ENCODE measurements around the gene DCAF8L2. TPM values are rescaled to one million over a fixed set of nuclear protein-coding genes. Genes with fewer than 3 reads are reported as not detected.
A peak's percentile ranks its signal among the peaks of the same experiment; 100 is the strongest.
"Not testable (repeated sequence)": the region's sequence is repeated elsewhere in the genome, so short reads cannot be mapped to it uniquely, and the experiment has no call there.

The DCAF8L2 gene
- not detected for total RNA-seq

DNA sequence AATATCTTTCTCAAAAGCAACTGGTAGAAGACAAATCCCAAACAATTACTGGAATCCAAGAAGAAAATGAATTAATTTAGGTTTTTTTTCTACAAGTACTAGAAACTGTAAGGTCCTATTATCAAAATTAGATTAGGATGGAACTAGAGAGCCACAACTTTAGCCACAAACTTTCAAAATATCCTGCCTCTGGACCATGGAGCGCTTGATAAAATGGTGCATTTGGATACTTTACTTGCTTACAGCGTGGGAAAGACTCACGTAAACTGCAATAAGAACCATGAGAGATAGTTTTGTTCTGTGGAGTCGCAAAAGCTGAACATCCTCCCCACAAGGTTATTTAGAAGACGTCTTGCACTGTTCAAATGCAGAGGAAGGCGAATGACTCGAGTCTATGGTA, at the start of gene DCAF8L2:
TSS of gene DCAF8L2 (plus strand) at position 301 of the 400 bp plus-strand sequence. CDS start 156,552 bp downstream, outside the sequence.
- no peak for ATAC-seq
- DNase-seq (ENCODE audit: low spot score) = no peak
- intact Hi-C loops (cut with DNase I) = no loop called here

DNA sequence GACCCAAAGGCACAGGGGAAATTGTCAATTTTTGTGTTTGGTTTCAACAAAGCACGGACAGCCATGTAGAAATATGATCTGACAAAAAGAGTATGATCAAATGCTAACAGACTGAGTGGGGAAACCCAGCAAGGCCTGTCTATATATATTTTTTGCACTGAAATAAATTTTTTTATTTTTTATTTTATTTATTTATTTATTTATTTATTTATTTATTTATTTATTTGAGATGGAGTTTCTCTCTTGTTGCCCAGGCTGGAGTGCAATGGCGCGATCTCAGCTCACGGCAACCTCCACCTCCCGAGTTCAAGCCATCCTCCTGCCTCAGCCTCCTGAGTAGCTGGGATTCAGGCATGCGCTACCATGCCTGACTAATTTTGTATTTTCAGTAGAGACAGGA, 49.0 kb upstream of the DCAF8L2 start:
- ATAC-seq; DNase-seq (ENCODE audit: low spot score); intact Hi-C loops (cut with DNase I): not testable (repeated sequence)

GRCh38 chrX:27548624-27549023, 41.5 kb upstream of the DCAF8L2 start:
- DNase-seq (ENCODE audit: low spot score) (no peak), ATAC-seq (no peak)
- intact Hi-C loops (cut with DNase I) = no loop called here

- DNase-seq (ENCODE audit: low spot score) (no peak), ATAC-seq (no peak)
- intact Hi-C loops (cut with DNase I) = no loop called here
These were observed 40.5 kb upstream of the DCAF8L2 start for GRCh38 chrX:27549688-27550087.

- intact Hi-C loops (cut with DNase I) = no loop called here
- DNase-seq (ENCODE audit: low spot score) (no peak), ATAC-seq (no peak)
These were observed 34.6 kb upstream of the DCAF8L2 start for GRCh38 chrX:27555514-27555913.

DNA sequence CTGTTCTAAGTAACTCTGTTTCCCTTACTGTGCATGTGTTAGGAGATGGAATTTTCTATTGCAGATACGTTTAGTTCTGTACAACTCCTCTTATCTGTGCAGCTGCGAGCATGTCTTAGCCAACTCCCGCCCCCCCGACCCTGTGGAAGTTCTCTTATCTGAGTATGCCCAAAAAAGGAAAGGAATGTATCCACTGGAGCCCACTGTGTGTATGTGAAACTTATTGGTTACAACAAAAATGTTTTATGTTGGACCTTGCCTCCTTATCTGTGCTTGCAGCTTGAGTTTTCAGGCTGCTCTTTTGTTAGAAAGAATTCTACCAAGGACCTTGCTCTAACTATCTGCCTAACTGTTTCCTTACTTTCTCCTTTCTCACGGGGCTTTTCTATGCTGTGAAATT, 24.2 kb upstream of the DCAF8L2 start:
- ATAC-seq (no peak), DNase-seq (ENCODE audit: low spot score) (no peak)
- intact Hi-C loops (cut with DNase I) = no loop called here

- DNase-seq (ENCODE audit: low spot score) (no peak), ATAC-seq (no peak)
- intact Hi-C loops (cut with DNase I) = no loop called here
These were observed 19.0 kb upstream of the DCAF8L2 start for GRCh38 chrX:27571164-27571563.

DNA sequence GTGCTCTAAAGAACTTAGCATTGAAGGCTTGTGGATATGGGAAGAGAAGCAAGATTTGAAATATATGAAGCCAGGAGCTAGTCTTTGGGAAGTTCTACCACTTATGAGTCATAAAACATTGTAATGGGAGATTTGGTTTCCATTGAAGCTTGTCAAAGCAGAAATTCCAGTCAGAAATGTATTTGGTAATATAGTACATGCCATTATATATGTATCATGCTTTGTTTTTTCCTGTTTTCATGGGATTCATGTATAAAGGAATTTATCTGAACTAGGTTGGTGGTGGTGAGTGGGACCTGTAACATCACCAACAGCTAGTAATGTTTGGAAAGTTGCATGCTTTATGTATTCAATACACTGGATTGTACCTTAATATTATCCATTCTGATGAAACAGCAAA, 14.6 kb upstream of the DCAF8L2 start:
- ATAC-seq (no peak), DNase-seq (ENCODE audit: low spot score) (no peak)
- intact Hi-C loops (cut with DNase I) = no loop called here

- no peak for ATAC-seq
- intact Hi-C loops (cut with DNase I) = no loop called here
- no peak for DNase-seq (ENCODE audit: low spot score)
These were observed 6.2 kb upstream of the DCAF8L2 start for GRCh38 chrX:27583976-27584375.

GRCh38 chrX:27591938-27592337, 1.8 kb downstream of the DCAF8L2 start:
- DNase-seq (ENCODE audit: low spot score) (no peak), ATAC-seq (peak; percentile 42)
- intact Hi-C loops (cut with DNase I) = no loop called here

DNA sequence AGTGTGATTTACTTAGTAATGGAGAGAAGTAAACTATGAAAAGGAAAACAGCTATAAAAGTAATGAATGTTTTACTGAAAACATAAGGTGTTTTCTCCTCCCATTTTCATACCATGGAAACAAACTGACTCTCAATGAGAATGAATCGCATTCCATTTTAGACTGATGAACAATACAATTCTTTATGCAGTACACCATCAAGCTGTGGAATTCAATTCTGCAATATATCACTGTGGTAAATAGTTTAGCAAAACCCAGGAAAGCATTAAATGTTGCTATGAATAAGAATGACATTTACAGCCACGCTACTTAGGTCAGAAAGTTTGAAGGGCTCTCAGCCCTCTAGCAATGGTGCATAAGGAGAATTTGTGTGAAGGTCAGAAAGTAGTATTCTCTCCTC, 7.4 kb downstream of the DCAF8L2 start:
- ATAC-seq (no peak), DNase-seq (ENCODE audit: low spot score) (no peak)
- intact Hi-C loops (cut with DNase I) = no loop called here

GRCh38 chrX:27598312-27598711, 8.2 kb downstream of the DCAF8L2 start:
- intact Hi-C loops (cut with DNase I) = no loop called here
- DNase-seq (ENCODE audit: low spot score) = no peak
- no peak for ATAC-seq

DNA sequence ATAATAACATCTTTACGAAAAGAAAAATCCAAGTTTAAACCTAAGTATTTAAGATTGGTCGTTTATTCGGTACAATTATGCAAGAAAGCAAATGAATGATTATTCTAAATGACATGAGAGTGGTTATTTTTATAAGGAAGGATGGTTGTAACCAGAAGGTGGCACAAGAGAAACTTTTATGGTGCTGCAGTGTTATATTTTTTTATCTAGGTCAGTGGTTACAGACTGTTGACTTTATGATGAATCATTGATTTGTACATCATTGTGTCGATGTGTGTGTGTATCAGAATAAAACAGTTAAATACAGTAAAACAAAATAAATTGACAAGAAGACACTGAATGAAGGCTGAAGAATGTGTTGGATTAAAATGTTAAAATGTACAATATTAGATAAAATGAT, 9.8 kb downstream of the DCAF8L2 start:
- ATAC-seq = no peak
- intact Hi-C loops (cut with DNase I) = no loop called here
- DNase-seq (ENCODE audit: low spot score) = no peak

DNA sequence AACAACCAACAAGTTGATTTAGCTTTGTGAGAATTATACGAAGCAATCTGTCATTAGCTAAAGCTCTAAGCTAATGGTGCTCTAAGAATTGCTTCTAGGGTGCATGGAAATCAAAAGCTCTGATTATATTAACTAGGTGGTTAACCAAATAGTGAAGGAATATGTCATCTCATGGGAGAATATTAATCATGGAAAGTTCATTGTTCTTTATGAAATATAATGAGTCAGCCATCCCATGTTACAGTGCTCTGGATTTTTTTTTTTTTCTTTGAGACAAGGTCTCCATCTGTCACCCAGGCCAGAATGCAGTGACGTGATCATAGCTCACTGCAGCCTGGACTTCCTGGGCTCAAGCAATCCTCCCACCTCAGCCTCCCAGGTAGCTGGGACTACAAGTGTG, 10.5 kb downstream of the DCAF8L2 start:
- DNase-seq (ENCODE audit: low spot score) = no peak
- intact Hi-C loops (cut with DNase I) = no loop called here
- ATAC-seq = no peak

GRCh38 chrX:27608671-27609070, 18.5 kb downstream of the DCAF8L2 start:
- ATAC-seq = no peak
- DNase-seq (ENCODE audit: low spot score) = no peak
- intact Hi-C loops (cut with DNase I) = no loop called here

GRCh38 chrX:27619459-27619858, 29.3 kb downstream of the DCAF8L2 start:
- intact Hi-C loops (cut with DNase I) = no loop called here
- DNase-seq (ENCODE audit: low spot score) (no peak), ATAC-seq (no peak)

DNA sequence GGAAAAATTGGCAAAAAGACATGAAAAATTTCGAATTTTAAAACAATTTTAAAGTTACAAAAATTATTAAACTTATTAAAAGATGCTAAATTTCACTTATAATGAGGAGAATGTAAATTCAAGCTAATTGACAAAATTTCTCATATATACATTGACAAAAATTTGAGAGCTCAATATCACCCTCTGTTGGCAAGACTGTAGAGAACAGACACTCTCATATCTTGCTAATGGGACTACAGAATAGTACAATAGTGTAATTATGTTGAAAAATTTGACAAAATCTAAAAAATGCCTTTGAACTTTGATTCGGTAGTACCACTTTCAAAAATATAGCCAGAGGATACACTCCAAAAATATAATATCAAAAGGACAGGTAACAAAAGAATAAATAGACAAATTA, 29.8 kb downstream of the DCAF8L2 start:
- DNase-seq (ENCODE audit: low spot score) (no peak), ATAC-seq (no peak)
- intact Hi-C loops (cut with DNase I) = no loop called here

- ATAC-seq (no peak), DNase-seq (ENCODE audit: low spot score) (no peak)
- intact Hi-C loops (cut with DNase I) = no loop called here
These were observed 32.7 kb downstream of the DCAF8L2 start for GRCh38 chrX:27622883-27623282.

DNA sequence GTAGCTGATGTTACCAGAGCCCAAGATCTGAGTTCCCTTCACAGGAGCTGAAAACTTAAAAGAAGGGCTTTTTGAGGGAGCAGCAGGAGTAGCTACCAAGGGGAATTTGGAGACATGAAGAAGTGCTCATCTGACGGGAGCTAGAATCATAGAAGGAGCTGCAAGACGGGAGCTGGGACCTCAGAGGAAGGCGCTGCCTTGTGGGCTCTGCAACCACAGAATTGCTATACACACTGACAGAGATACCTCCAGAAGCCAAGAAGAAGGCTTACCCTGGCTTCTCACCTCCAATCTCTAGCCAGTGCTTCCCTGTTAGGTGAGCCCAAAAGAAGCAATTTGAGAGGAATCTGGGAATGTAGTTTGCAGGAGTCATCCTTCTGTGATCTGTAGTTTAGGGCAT, 35.9 kb downstream of the DCAF8L2 start:
- intact Hi-C loops (cut with DNase I) = no loop called here

GRCh38 chrX:27633328-27633727, 43.2 kb downstream of the DCAF8L2 start:
- no peak for ATAC-seq
- no peak for DNase-seq (ENCODE audit: low spot score)
- intact Hi-C loops (cut with DNase I) = no loop called here

More for the DNA sequence above, 35.9 kb downstream of the DCAF8L2 start:
- ATAC-seq = no peak
- no peak for DNase-seq (ENCODE audit: low spot score)

- intact Hi-C loops (cut with DNase I) = no loop called here
- ATAC-seq = no peak
- no peak for DNase-seq (ENCODE audit: low spot score)
These were observed 66.4 kb downstream of the DCAF8L2 start for GRCh38 chrX:27656581-27656980.

DNA sequence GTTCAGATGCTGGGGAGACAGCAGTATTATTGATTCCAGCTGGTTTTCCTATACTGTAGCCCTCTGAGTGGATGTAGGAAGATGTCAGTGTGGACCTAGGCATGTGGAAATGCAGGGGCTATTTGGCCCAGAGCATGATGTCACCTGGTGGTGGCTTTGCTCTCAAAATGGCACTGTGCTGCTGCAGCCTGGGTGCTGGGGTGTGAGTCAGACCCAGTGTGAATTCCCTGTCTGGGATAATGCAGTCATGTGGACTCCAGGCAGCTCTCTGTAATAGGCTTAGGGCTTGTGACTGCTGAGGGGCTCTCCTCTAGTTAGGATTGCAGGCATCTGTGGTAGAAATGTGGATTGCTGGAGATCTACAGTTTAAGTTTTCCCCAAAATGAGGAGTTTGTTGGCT, 70.7 kb downstream of the DCAF8L2 start:
- no peak for ATAC-seq

More for the DNA sequence above, 70.7 kb downstream of the DCAF8L2 start:
- intact Hi-C loops (cut with DNase I) = no loop called here
- DNase-seq (ENCODE audit: low spot score) = no peak

Measured in sciatic nerve (tissue), 2 donors.